Inferior parietal cortex (tissue), 1 donor: Measurements from ENCODE around the gene KRTAP1-4.
"Not testable (repeated sequence)": the region's sequence is repeated elsewhere in the genome, so short reads cannot be mapped to it uniquely, and the experiment has no call there.

Experiments used
- DNase-seq: peaks from one replicate; pipeline ENCODE4 v3.0.0-alpha.2; 2016; ENCODE audit errors: extremely low spot score

KRTAP1-4 gene

DNA sequence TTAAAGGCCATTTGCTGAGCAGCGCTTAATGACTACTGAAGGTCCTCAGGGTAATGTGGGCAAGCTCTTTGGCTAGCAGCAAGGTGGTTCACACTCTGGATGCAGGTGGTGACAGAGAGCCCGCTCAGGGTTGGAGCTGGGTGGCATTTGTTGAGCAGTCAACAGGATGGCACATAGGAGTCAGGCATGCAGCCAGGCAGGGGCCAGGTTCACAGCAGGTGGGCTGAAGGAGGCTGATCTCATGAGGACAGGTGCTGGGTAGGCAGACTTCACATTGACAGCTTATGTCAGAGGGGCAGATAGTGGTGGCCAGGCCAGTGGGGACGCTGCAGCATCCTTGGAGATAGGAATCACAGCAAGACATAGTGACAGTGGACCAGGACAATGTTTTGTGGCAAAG, 25.6 kb downstream of the KRTAP1-4 start:
- DNase-seq: no peak

GRCh38 chr17:41003926-41004325, 26.1 kb downstream of the KRTAP1-4 start:
- DNase-seq: no peak

- no peak for DNase-seq
Measured at GRCh38 chr17:41002814-41003213, 27.2 kb downstream of the KRTAP1-4 start.

GRCh38 chr17:41001795-41002194, 28.2 kb downstream of the KRTAP1-4 start:
- no peak for DNase-seq

DNA sequence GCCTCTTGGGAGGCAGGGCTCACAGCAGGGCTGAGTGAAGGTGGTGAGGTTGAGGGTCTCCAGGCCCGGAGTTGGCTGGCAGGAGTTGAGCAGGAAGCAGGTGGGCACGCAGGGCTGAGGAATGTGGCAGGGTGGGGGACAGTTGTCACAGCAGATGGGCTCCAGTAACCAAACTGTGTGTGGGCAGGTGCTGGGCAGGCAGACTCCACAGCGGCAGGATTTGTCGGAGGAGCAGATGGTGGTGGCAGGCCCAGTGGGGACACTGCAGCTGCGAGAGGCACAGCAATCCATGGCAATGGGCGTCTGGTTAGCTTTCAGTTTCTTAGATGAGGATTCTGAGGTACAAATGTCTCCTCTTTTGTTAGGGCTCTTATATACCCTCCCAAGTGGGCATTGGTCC, 30.4 kb downstream of the KRTAP1-4 start, which contains the start of gene KRTAP3-2:
TSS of gene KRTAP3-2 (minus strand) at position 344 of the 400 bp plus-strand sequence. CDS start at position 291, 53 bp downstream.
- DNase-seq: not testable (repeated sequence)

GRCh38 chr17:40997361-40997760, 32.6 kb downstream of the KRTAP1-4 start:
- DNase-seq: no peak

DNA sequence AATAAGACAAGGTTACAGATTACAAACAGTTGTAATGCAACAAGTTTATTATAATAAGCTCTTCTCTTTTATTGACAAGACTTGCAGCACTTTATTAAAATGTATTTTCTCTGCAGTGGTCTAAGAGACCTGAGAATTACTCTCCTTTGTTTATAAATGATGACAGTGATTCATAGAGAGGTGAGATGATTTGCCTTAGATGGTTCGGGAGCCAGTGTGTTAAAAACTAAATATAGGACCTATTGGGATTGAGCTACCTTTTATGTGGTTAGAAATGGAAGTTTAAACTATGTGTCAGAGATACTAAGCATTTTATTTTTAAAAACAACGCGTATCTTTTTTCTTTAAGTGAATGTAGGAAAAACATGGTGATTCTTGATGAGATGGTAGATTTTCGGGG, 33.2 kb downstream of the KRTAP1-4 start:
- no peak for DNase-seq

GRCh38 chr17:40995116-40995515, 34.9 kb downstream of the KRTAP1-4 start:
- no peak for DNase-seq

DNA sequence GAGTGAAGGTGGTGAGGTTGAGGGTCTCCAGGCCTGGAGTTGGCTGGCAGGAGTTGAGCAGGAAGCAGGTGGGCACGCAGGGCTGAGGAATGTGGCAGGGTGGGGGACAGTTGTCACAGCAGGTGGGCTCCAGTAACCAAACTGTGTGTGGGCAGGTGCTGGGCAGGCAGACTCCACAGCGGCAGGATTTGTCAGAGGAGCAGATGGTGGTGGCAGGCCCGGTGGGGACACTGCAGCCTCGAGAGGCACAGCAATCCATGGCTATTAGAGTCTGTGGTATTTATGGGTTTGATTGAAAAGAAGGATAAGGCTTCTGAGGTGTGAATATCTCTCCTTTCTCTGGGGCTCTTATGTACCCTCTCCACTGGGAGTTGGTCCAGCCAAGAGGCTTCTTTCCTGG, 36.2 kb downstream of the KRTAP1-4 start, which contains the start of gene KRTAP3-3:
TSS of gene KRTAP3-3 (minus strand) at position 326 of the 400 bp plus-strand sequence. CDS start at position 259, 67 bp downstream.
- no peak for DNase-seq

GRCh38 chr17:40993084-40993483, 36.9 kb downstream of the KRTAP1-4 start:
- DNase-seq: no peak

- DNase-seq: no peak
Measured at GRCh38 chr17:40992666-40993065, 37.3 kb downstream of the KRTAP1-4 start.

GRCh38 chr17:40986920-40987319, 43.1 kb downstream of the KRTAP1-4 start:
- no peak for DNase-seq

- no peak for DNase-seq
Measured at GRCh38 chr17:40984226-40984625, 45.8 kb downstream of the KRTAP1-4 start, which contains the start of gene KRT40. TSS of gene KRT40 (minus strand) at chr17:40984326. CDS start at chr17:40984273, 53 bp downstream.

DNA sequence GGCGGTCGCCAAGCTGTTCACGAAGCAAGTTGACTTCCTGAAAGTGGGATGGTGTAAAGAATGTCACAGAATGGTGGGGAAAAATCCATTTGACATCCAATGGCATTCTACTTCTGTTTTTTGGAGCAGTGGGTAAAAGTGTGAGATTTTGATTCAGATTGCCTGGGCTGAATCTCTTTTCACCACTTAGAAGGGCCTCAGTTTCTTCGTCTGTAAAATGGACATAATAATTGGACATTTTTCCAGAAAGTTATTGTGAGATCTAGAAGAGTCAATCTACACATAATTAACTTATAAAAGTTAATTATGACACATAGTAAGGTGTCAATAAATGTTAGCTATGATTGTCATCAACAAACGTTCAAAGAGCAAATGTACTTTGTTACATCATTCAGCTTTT, 48.9 kb downstream of the KRTAP1-4 start:
- no peak for DNase-seq

GRCh38 chr17:40980596-40980995, 49.4 kb downstream of the KRTAP1-4 start:
- DNase-seq: peak; percentile 47

DNA sequence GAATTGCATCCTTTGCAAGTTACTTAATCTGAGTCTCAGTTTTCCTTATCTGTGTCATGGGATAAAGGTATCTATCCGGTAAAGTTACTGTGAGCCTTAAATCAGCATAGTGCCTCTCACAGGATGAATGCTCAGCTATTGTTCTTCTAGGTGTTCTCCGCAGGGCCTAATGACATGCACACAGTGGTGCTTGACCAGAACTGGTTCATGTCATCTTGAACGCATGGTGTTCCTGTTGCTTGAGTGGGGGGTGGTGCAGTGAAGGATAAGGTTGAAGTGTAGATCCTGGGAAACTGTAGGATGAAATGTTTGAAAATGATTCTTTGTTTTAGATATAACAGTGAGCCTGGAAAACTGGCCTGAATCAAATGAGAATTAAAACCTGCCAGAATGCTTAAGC, 49.9 kb downstream of the KRTAP1-4 start:
- no peak for DNase-seq
